Measurements from ENCODE around the gene SIRPD. TPM values are rescaled to one million over a fixed set of nuclear protein-coding genes. Genes with fewer than 3 reads are reported as not detected.

SIRPD gene
- total RNA-seq, 2 experiments from 2014 or later = 0.28 TPM; not detected in 1

GRCh38 chr20:1565461-1565860, 8.0 kb upstream of the SIRPD start:
- H3K9me3 Mint-ChIP-seq = peaks cover 16% of the 10 kb centered on the region
- DNase-seq = no peak
- no peaks in the 10 kb centered on the region for H3K27me3 Mint-ChIP-seq
- H3K4me1 Mint-ChIP-seq = peaks cover 14% of the 10 kb centered on the region
- H3K4me3 Mint-ChIP-seq = no peak overlapping the region
- H3K27ac Mint-ChIP-seq = no peak overlapping the region
- H3K36me3 Mint-ChIP-seq = peaks cover 44% of the 10 kb centered on the region

DNA sequence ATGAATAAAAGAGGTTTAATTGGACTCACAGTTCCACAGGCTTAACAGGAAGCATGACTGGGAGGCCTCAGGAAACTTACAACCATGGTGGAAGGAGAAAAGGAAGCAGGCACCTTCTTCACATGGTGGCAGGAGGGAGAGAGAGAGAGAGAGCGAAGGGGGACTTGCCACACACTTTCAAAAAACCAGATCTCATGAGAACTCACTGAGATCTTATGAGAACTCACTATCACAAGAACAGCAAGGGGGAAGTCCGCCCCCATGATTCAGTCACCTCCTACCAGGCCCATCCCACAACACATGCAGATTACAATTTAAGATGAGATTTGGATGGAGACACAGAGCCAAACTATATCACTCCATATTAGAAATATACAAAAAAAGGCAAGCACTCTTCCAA, 6.1 kb upstream of the SIRPD start:
- no peak overlapping the region for H3K27ac Mint-ChIP-seq
- peaks cover 14% of the 10 kb centered on the region for H3K4me1 Mint-ChIP-seq
- peaks cover 48% of the 10 kb centered on the region for H3K36me3 Mint-ChIP-seq
- no peak overlapping the region for H3K4me3 Mint-ChIP-seq
- H3K27me3 Mint-ChIP-seq = no peaks in the 10 kb centered on the region
- H3K9me3 Mint-ChIP-seq = peaks cover 16% of the 10 kb centered on the region
- DNase-seq = no peak

GRCh38 chr20:1562622-1563021, 5.1 kb upstream of the SIRPD start:
- Mint-ChIP-seq H3K4me1 (peaks cover 14% of the 10 kb centered on the region), H3K4me3 (no peak overlapping the region), H3K36me3 (peaks cover 45% of the 10 kb centered on the region), H3K27ac (no peak overlapping the region), H3K27me3 (no peaks in the 10 kb centered on the region), H3K9me3 (peaks cover 16% of the 10 kb centered on the region)
- no peak for DNase-seq

DNA sequence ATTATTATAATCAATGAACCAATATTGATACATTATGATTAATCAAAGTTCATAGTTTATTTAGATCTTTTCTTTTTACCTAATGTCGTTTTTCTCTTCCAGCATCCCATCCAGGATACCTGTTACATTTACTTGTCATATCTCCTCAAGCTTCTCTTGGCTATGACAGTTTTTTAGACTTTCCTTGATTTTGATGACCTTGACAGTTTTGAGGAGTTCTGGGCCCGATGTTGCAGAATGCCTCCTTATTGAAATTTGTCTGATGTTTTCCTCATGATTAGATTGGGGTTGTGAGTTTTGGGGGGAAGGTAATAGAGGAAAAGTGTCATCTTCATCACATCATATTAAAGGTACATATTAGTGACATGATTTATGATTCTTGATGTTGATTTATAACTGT, 3.8 kb upstream of the SIRPD start:
- H3K4me3 Mint-ChIP-seq = no peak overlapping the region
- H3K27ac Mint-ChIP-seq = no peak overlapping the region
- DNase-seq = no peak
- H3K9me3 Mint-ChIP-seq = peaks cover 18% of the 10 kb centered on the region
- H3K27me3 Mint-ChIP-seq = no peaks in the 10 kb centered on the region
- H3K4me1 Mint-ChIP-seq = peaks cover 16% of the 10 kb centered on the region
- H3K36me3 Mint-ChIP-seq = peaks cover 47% of the 10 kb centered on the region

GRCh38 chr20:1555952-1556351, 1.6 kb downstream of the SIRPD start:
- H3K27ac Mint-ChIP-seq = no peak overlapping the region
- H3K36me3 Mint-ChIP-seq = peaks cover 10% of the 10 kb centered on the region
- H3K9me3 Mint-ChIP-seq = peaks cover 10% of the 10 kb centered on the region
- H3K4me3 Mint-ChIP-seq = no peak overlapping the region
- no peak for DNase-seq
- peaks cover 5% of the 10 kb centered on the region for H3K4me1 Mint-ChIP-seq
- H3K27me3 Mint-ChIP-seq = no peaks in the 10 kb centered on the region

DNA sequence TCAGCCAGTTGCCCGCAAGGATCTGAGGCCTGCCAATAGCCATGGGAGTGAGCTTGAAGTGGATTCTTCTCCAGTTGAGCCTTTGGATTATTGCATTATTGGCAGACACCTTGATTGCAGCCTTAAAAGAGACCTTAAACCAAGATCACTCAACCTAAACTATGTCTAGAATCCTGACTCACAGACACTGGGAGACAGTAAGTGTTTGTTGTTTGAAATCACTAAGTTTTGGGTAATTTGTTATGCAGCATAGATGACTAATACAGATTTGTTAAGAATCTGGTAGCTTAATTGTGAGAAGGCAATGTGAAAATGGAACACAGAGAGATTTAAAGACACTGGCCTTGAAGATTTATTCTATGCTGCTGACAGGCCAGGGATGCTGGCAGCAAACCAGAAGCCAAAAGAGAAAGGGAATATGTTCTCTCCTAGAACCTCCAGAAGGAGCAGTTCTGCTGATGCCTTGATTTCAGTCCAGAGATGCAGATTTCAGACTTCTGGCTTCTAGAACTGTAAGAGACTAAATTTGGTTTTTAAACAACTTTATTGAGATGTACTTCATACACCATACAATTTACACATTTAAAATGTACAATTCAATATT, 17.6 kb downstream of the SIRPD start:
- H3K9me3 Mint-ChIP-seq = peaks cover 25% of the 10 kb centered on the region
- no peak overlapping the region for H3K27ac Mint-ChIP-seq
- DNase-seq = no peak
- H3K27me3 Mint-ChIP-seq = no peaks in the 10 kb centered on the region
- H3K4me1 Mint-ChIP-seq = peaks cover 14% of the 10 kb centered on the region
- no peaks in the 10 kb centered on the region for H3K36me3 Mint-ChIP-seq
- no peak overlapping the region for H3K4me3 Mint-ChIP-seq

DNA sequence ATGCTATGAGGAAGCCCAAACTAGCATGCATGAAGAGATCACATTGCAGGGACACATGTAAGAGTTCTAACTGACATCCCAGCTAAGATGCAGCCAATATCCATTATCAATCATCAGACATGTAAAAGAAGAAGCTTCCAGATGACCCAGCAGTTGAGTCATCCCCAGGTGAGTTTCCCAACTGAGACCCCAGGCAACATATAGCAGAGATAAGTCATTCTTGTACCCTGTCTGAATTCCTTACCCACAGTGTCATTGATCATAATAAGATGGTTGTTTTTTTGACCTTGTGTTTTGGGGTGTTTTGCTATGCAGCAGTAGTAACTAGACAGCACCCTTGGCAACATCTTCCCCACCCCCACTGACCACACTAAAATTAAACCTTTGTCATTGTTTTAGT, 18.9 kb downstream of the SIRPD start:
- no peaks in the 10 kb centered on the region for H3K27me3 Mint-ChIP-seq
- no peak for DNase-seq
- no peaks in the 10 kb centered on the region for H3K36me3 Mint-ChIP-seq
- H3K9me3 Mint-ChIP-seq = peaks cover 19% of the 10 kb centered on the region
- H3K4me1 Mint-ChIP-seq = peaks cover 14% of the 10 kb centered on the region
- no peak overlapping the region for H3K27ac Mint-ChIP-seq
- no peak overlapping the region for H3K4me3 Mint-ChIP-seq

DNA sequence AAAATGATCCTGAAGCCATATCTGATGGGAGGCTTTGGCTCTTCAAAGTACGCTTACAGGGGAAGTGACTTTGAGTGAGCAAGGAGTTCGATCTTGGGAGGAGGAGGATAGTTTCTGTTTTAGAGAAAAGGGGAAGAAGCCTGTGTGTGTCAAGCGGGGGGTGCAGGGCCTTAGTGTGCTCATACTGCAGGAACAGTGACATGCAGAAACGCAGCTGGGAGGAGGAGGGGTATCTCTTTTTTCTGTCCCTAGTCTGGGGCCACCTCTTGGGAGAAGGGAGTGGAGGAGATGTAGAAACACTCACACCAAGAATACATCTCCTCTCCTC, 19.8 kb downstream of the SIRPD start:
- no peak overlapping the region for H3K4me3 Mint-ChIP-seq
- H3K27ac Mint-ChIP-seq = no peak overlapping the region
- peaks cover 14% of the 10 kb centered on the region for H3K4me1 Mint-ChIP-seq
- no peak for DNase-seq
- H3K36me3 Mint-ChIP-seq = no peaks in the 10 kb centered on the region
- H3K27me3 Mint-ChIP-seq = no peaks in the 10 kb centered on the region
- H3K9me3 Mint-ChIP-seq = peaks cover 16% of the 10 kb centered on the region

DNA sequence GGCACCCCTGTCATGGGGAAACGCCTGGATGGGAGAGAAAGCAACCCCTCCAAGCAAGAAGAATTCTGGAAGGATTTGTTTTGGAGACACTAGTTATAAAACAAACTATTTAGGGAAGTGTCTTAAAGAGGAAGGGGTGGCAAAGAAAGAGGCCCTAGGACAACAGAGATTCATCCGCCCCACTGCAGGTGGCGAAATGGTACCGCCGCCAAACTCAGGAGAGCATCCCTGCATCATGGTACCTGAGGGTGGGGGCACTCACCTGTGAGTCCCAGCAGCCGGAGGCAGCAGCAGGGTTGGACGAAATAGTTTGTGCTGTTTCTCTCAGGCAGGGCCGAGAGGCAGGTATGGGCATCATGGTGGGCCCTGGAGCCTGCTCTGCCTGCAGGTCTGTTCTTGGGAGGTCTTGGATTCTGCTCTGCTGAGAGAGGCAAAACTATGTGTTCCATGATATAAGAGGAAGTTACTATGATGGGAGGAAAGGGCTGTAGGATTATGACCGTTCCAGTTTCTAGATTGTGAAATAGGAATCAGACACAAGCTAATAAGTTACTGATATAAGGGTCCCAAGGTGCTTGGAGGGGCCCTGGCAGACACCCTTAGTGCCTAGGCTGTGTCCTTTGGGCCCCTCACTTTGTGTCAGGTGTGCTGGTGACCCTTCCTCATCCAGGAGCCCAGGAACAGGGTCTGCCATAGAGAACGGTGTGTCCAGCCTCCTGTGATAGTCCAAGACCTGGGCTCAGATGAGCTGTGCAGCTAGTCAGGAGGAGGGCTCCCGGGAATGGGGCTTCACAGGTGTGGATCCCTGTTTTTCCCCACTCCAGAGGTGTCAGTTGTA, 20.4 kb downstream of the SIRPD start:
- Mint-ChIP-seq H3K27me3 (no peaks in the 10 kb centered on the region), H3K9me3 (peaks cover 12% of the 10 kb centered on the region), H3K27ac (no peak overlapping the region), H3K4me1 (peaks cover 14% of the 10 kb centered on the region), H3K4me3 (no peak overlapping the region), H3K36me3 (no peaks in the 10 kb centered on the region)
- DNase-seq = no peak

GRCh38 chr20:1535420-1536175, 21.9 kb downstream of the SIRPD start:
- Mint-ChIP-seq H3K27ac (no peak overlapping the region), H3K4me3 (no peak overlapping the region), H3K4me1 (peaks cover 19% of the 10 kb centered on the region), H3K9me3 (peaks cover 4% of the 10 kb centered on the region), H3K27me3 (no peaks in the 10 kb centered on the region), H3K36me3 (no peaks in the 10 kb centered on the region)
- no peak for DNase-seq

- Mint-ChIP-seq H3K27ac (no peak overlapping the region), H3K9me3 (no peaks in the 10 kb centered on the region), H3K36me3 (no peaks in the 10 kb centered on the region), H3K4me3 (no peak overlapping the region), H3K4me1 (peaks cover 23% of the 10 kb centered on the region), H3K27me3 (no peaks in the 10 kb centered on the region)
- DNase-seq = no peak
Observed at GRCh38 chr20:1534526-1534925, 23.0 kb downstream of the SIRPD start.

DNA sequence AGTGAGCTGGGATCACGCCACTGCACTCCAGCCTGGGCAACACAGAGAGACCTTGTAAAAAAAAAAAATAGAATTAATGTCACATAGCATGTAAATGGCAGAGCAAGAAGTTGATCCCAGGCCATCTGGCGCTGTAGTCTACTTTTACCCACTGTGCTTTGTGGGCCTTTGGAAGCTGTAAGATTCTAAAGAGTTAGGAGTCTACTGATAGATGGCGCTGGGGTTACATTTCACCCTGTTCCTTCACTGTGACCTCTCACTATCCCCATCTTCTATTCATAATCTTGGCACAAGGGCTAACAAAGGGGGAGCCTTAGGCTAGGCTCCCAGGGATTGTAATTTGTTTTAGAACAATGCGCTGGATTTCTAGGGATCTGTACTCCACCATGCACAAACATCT, 24.4 kb downstream of the SIRPD start:
- Mint-ChIP-seq H3K27ac (no peak overlapping the region), H3K4me3 (no peak overlapping the region), H3K36me3 (no peaks in the 10 kb centered on the region), H3K9me3 (peaks cover 3% of the 10 kb centered on the region), H3K27me3 (no peaks in the 10 kb centered on the region), H3K4me1 (peaks cover 22% of the 10 kb centered on the region)
- DNase-seq = no peak

- no peaks in the 10 kb centered on the region for H3K27me3 Mint-ChIP-seq
- H3K9me3 Mint-ChIP-seq = peaks cover 3% of the 10 kb centered on the region
- no peaks in the 10 kb centered on the region for H3K36me3 Mint-ChIP-seq
- no peak overlapping the region for H3K27ac Mint-ChIP-seq
- H3K4me3 Mint-ChIP-seq = no peak overlapping the region
- DNase-seq = no peak
- H3K4me1 Mint-ChIP-seq = peaks cover 11% of the 10 kb centered on the region
Observed at GRCh38 chr20:1528811-1529210, 28.7 kb downstream of the SIRPD start.

GRCh38 chr20:1527923-1528322, 29.6 kb downstream of the SIRPD start:
- peaks cover 11% of the 10 kb centered on the region for H3K4me1 Mint-ChIP-seq
- H3K4me3 Mint-ChIP-seq = no peak overlapping the region
- no peak for DNase-seq
- H3K27ac Mint-ChIP-seq = no peak overlapping the region
- H3K9me3 Mint-ChIP-seq = peaks cover 3% of the 10 kb centered on the region
- H3K36me3 Mint-ChIP-seq = no peaks in the 10 kb centered on the region
- H3K27me3 Mint-ChIP-seq = no peaks in the 10 kb centered on the region

- no peak overlapping the region for H3K4me3 Mint-ChIP-seq
- H3K9me3 Mint-ChIP-seq = peaks cover 3% of the 10 kb centered on the region
- peaks cover 11% of the 10 kb centered on the region for H3K4me1 Mint-ChIP-seq
- no peaks in the 10 kb centered on the region for H3K36me3 Mint-ChIP-seq
- DNase-seq = no peak
- no peak overlapping the region for H3K27ac Mint-ChIP-seq
- no peaks in the 10 kb centered on the region for H3K27me3 Mint-ChIP-seq
Observed at GRCh38 chr20:1526896-1527295, 30.6 kb downstream of the SIRPD start.
